Activated CD4-positive, alpha-beta memory T cell treated with anti-CD3 and anti-CD28 coated beads, Interleukin-2, amount 10 ng/mL, durations not matched to agents 7 days and 5 days (primary cell): ENCODE measurements around the gene EPHB1. TPM values are rescaled to one million over a fixed set of nuclear protein-coding genes. Genes with fewer than 3 reads are reported as not detected.
"Not testable (repeated sequence)": the region's sequence is repeated elsewhere in the genome, so short reads cannot be mapped to it uniquely, and the experiment has no call there.

Experiments used
- CTCF ChIA-PET: fragments of 350-600 bp; sonication (Branson Sonifier 250); formaldehyde crosslinking; loops from one replicate; lab custom pipeline; 2021; ENCODE audit warnings: antibody characterized with exemption, inconsistent platforms; lab: Charles Lee
- POLR2A ChIA-PET: fragments of 350-600 bp; sonication (Branson Sonifier 250); formaldehyde crosslinking; loops from one replicate; lab custom pipeline; 2021; ENCODE audit warnings: antibody characterized with exemption; lab: Charles Lee
- DNase-seq: peaks from one replicate; pipeline ENCODE4 v3.0.0-alpha.2; 2020
- H3K27ac Mint-ChIP-seq: one replicate; pipeline ENCODE4 v1.8.0; 2021; ENCODE audit warnings: mild to moderate bottlenecking, mixed read lengths
- H3K27me3 Mint-ChIP-seq: one replicate; pipeline ENCODE4 v1.8.0; 2021; ENCODE audit warnings: mixed read lengths
- H3K36me3 Mint-ChIP-seq: one replicate; pipeline ENCODE4 v1.8.0; 2021; ENCODE audit warnings: low read depth, mixed read lengths
- H3K4me1 Mint-ChIP-seq: one replicate; pipeline ENCODE4 v1.8.0; 2021; ENCODE audit warnings: mixed read lengths
- H3K4me3 Mint-ChIP-seq: one replicate; pipeline ENCODE4 v1.8.0; 2021; ENCODE audit warnings: mild to moderate bottlenecking, mixed read lengths
- H3K9me3 Mint-ChIP-seq: one replicate; pipeline ENCODE4 v1.8.0; 2021; ENCODE audit warnings: mixed read lengths
- total RNA-seq, 2 experiments: library from RNA; stranded (reverse); gene quantifications; one replicate each; pipeline ENCODE4 v1.2.3, GENCODE V29; 2021

EPHB1 gene
- total RNA-seq, 2 experiments from 2014 or later = 0.80 to 1.2 TPM

- Mint-ChIP-seq H3K4me1 (no peaks in the 10 kb centered on the region), H3K36me3 (no peaks in the 10 kb centered on the region), H3K4me3 (no peak overlapping the region), H3K27me3 (peaks cover 3% of the 10 kb centered on the region), H3K9me3 (no peaks in the 10 kb centered on the region), H3K27ac (no peak overlapping the region)
- ChIA-PET POLR2A (no interaction called here), CTCF (no interaction called here)
- no peak for DNase-seq
These were observed 149.4 kb downstream of the EPHB1 start for GRCh38 chr3:134944429-134944828.

GRCh38 chr3:134949150-134949549 lies 154.1 kb downstream of the EPHB1 start:
- H3K4me3 Mint-ChIP-seq = no peak overlapping the region
- POLR2A ChIA-PET = no interaction called here
- peak; percentile 4 for DNase-seq
- no peak overlapping the region for H3K27ac Mint-ChIP-seq
- no peaks in the 10 kb centered on the region for H3K36me3 Mint-ChIP-seq
- no peaks in the 10 kb centered on the region for H3K4me1 Mint-ChIP-seq
- H3K9me3 Mint-ChIP-seq = no peaks in the 10 kb centered on the region
- H3K27me3 Mint-ChIP-seq = no peaks in the 10 kb centered on the region
- CTCF ChIA-PET = no interaction called here

GRCh38 chr3:134952371-134952770 lies 157.3 kb downstream of the EPHB1 start:
- Mint-ChIP-seq H3K27ac (no peak overlapping the region), H3K36me3 (no peaks in the 10 kb centered on the region), H3K9me3 (no peaks in the 10 kb centered on the region), H3K4me3 (no peak overlapping the region), H3K27me3 (no peaks in the 10 kb centered on the region), H3K4me1 (no peaks in the 10 kb centered on the region)
- no peak for DNase-seq
- POLR2A ChIA-PET = no interaction called here
- CTCF ChIA-PET = no interaction called here

GRCh38 chr3:134955874-134956273 lies 160.8 kb downstream of the EPHB1 start:
- Mint-ChIP-seq H3K9me3 (no peaks in the 10 kb centered on the region), H3K36me3 (no peaks in the 10 kb centered on the region), H3K4me3 (no peak overlapping the region), H3K4me1 (no peaks in the 10 kb centered on the region), H3K27me3 (no peaks in the 10 kb centered on the region), H3K27ac (no peak overlapping the region)
- CTCF ChIA-PET = no interaction called here
- DNase-seq = no peak
- POLR2A ChIA-PET = no interaction called here

- H3K4me1 Mint-ChIP-seq = no peaks in the 10 kb centered on the region
These were observed 161.3 kb downstream of the EPHB1 start for GRCh38 chr3:134956395-134956794.

GRCh38 chr3:134956844-134957243 lies 161.8 kb downstream of the EPHB1 start:
- Mint-ChIP-seq H3K4me3 (no peak overlapping the region), H3K4me1 (no peaks in the 10 kb centered on the region), H3K27me3 (no peaks in the 10 kb centered on the region), H3K9me3 (no peaks in the 10 kb centered on the region), H3K36me3 (no peaks in the 10 kb centered on the region), H3K27ac (no peak overlapping the region)
- ChIA-PET CTCF (no interaction called here), POLR2A (no interaction called here)
- no peak for DNase-seq

More at GRCh38 chr3:134956395-134956794, 161.3 kb downstream of the EPHB1 start:
- Mint-ChIP-seq H3K4me3 (no peak overlapping the region), H3K36me3 (no peaks in the 10 kb centered on the region), H3K27me3 (no peaks in the 10 kb centered on the region), H3K9me3 (no peaks in the 10 kb centered on the region), H3K27ac (no peak overlapping the region)
- ChIA-PET CTCF (no interaction called here), POLR2A (no interaction called here)
- DNase-seq = no peak

GRCh38 chr3:134959516-134959915 lies 164.5 kb downstream of the EPHB1 start:
- CTCF ChIA-PET = no interaction called here
- H3K4me3 Mint-ChIP-seq = no peak overlapping the region
- no peaks in the 10 kb centered on the region for H3K9me3 Mint-ChIP-seq
- DNase-seq = no peak
- POLR2A ChIA-PET = no interaction called here
- H3K4me1 Mint-ChIP-seq = no peaks in the 10 kb centered on the region
- H3K27ac Mint-ChIP-seq = no peak overlapping the region
- no peaks in the 10 kb centered on the region for H3K36me3 Mint-ChIP-seq
- no peaks in the 10 kb centered on the region for H3K27me3 Mint-ChIP-seq

GRCh38 chr3:134964226-134964625 lies 169.2 kb downstream of the EPHB1 start:
- no peaks in the 10 kb centered on the region for H3K4me1 Mint-ChIP-seq
- H3K4me3 Mint-ChIP-seq = no peak overlapping the region
- H3K27ac Mint-ChIP-seq = no peak overlapping the region
- H3K9me3 Mint-ChIP-seq = no peaks in the 10 kb centered on the region
- ChIA-PET POLR2A (no interaction called here), CTCF (no interaction called here)
- DNase-seq = no peak
- no peaks in the 10 kb centered on the region for H3K36me3 Mint-ChIP-seq
- peaks cover 4% of the 10 kb centered on the region for H3K27me3 Mint-ChIP-seq

GRCh38 chr3:134965865-134966481 lies 170.9 kb downstream of the EPHB1 start:
- Mint-ChIP-seq H3K27me3 (peaks cover 4% of the 10 kb centered on the region), H3K36me3 (no peaks in the 10 kb centered on the region), H3K9me3 (no peaks in the 10 kb centered on the region), H3K4me1 (no peaks in the 10 kb centered on the region), H3K27ac (no peak overlapping the region), H3K4me3 (no peak overlapping the region)
- CTCF ChIA-PET = no interaction called here
- no peak for DNase-seq
- POLR2A ChIA-PET = no interaction called here

GRCh38 chr3:134970895-134971294 lies 175.8 kb downstream of the EPHB1 start:
- DNase-seq = no peak
- H3K4me3 Mint-ChIP-seq = no peak overlapping the region
- H3K4me1 Mint-ChIP-seq = no peaks in the 10 kb centered on the region
- H3K9me3 Mint-ChIP-seq = no peaks in the 10 kb centered on the region
- no peaks in the 10 kb centered on the region for H3K36me3 Mint-ChIP-seq
- CTCF ChIA-PET = no interaction called here
- no peak overlapping the region for H3K27ac Mint-ChIP-seq
- peaks cover 4% of the 10 kb centered on the region for H3K27me3 Mint-ChIP-seq
- POLR2A ChIA-PET = no interaction called here

- peaks cover 4% of the 10 kb centered on the region for H3K27me3 Mint-ChIP-seq
- ChIA-PET POLR2A (no interaction called here), CTCF (no interaction called here)
- H3K4me1 Mint-ChIP-seq = no peaks in the 10 kb centered on the region
- no peaks in the 10 kb centered on the region for H3K36me3 Mint-ChIP-seq
- H3K9me3 Mint-ChIP-seq = no peaks in the 10 kb centered on the region
- H3K4me3 Mint-ChIP-seq = no peak overlapping the region
- DNase-seq = no peak
- H3K27ac Mint-ChIP-seq = no peak overlapping the region
These were observed 176.2 kb downstream of the EPHB1 start for GRCh38 chr3:134971306-134971705.

GRCh38 chr3:134971907-134972306 lies 176.8 kb downstream of the EPHB1 start:
- H3K4me3 Mint-ChIP-seq, H3K9me3 Mint-ChIP-seq, H3K36me3 Mint-ChIP-seq, DNase-seq, H3K4me1 Mint-ChIP-seq, H3K27me3 Mint-ChIP-seq, H3K27ac Mint-ChIP-seq, CTCF ChIA-PET, POLR2A ChIA-PET: not testable (repeated sequence)

GRCh38 chr3:134972836-134973455 lies 177.9 kb downstream of the EPHB1 start:
- Mint-ChIP-seq H3K9me3 (no peaks in the 10 kb centered on the region), H3K27ac (no peak overlapping the region), H3K4me3 (no peak overlapping the region), H3K36me3 (no peaks in the 10 kb centered on the region), H3K27me3 (peaks cover 4% of the 10 kb centered on the region), H3K4me1 (no peaks in the 10 kb centered on the region)
- DNase-seq = no peak
- ChIA-PET CTCF (no interaction called here), POLR2A (no interaction called here)

- H3K27ac Mint-ChIP-seq = no peak overlapping the region
- ChIA-PET CTCF (interaction anchor here (0.6 kb wide), 1 partner anchor 1989 kb away, joined by 4 read pairs; no protein-coding TSS in a partner anchor), POLR2A (no interaction called here)
- H3K36me3 Mint-ChIP-seq = no peaks in the 10 kb centered on the region
- no peaks in the 10 kb centered on the region for H3K9me3 Mint-ChIP-seq
- no peaks in the 10 kb centered on the region for H3K4me1 Mint-ChIP-seq
- no peak for DNase-seq
- no peak overlapping the region for H3K4me3 Mint-ChIP-seq
- no peaks in the 10 kb centered on the region for H3K27me3 Mint-ChIP-seq
These were observed 179.6 kb downstream of the EPHB1 start for GRCh38 chr3:134974624-134975023.
